Keratinocyte (primary cell): ENCODE results near the gene TMEM134. TPM values are rescaled to one million over a fixed set of nuclear protein-coding genes. Genes with fewer than 3 reads are reported as not detected.

Experiments used
- DNase-seq: peaks from one replicate; pipeline ENCODE4 v3.0.0-alpha.2; 2011; ENCODE audit warnings: low read depth, missing footprints, low spot score
- FAIRE-seq: peaks from 2 replicates; lab custom pipeline; 2011; peaks lifted over from hg19 to GRCh38; lab: Jason Lieb, UNC
- H2AFZ ChIP-seq: 2 replicates; pipeline ENCODE4 v1.6.0; 2012; ENCODE audit warnings: low read length, control low read depth, inconsistent platforms; ENCODE audit not compliant: control insufficient read depth
- H3K27ac ChIP-seq: 2 replicates; pipeline ENCODE4 v1.5.1; 2011; ENCODE audit warnings: low read length; ENCODE audit not compliant: control insufficient read depth, insufficient read depth
- H3K27me3 ChIP-seq: 3 replicates; pipeline ENCODE4 v1.6.0; 2011; ENCODE audit warnings: low read length; ENCODE audit not compliant: control insufficient read depth, insufficient read depth; ENCODE audit errors: extremely low read depth
- H3K36me3 ChIP-seq, 2 experiments: 2 replicates in 1 of 2; 3 replicates in 1 of 2; pipeline ENCODE4 v1.5.1; 2011; ENCODE audit warnings: low read length in 2 of 2, mild to moderate bottlenecking in 1 of 2; ENCODE audit not compliant: control insufficient read depth in 2 of 2, insufficient read depth in 2 of 2; ENCODE audit errors: extremely low read depth in 1 of 2
- H3K4me1 ChIP-seq: 3 replicates; pipeline ENCODE4 v1.5.1; 2011; ENCODE audit warnings: low read length; ENCODE audit not compliant: control insufficient read depth, insufficient read depth; ENCODE audit errors: extremely low read depth
- H3K4me2 ChIP-seq: 3 replicates; pipeline ENCODE4 v1.6.0; 2011; ENCODE audit warnings: low read depth, low read length; ENCODE audit not compliant: control insufficient read depth, insufficient read depth; ENCODE audit errors: extremely low read depth
- H3K4me3 ChIP-seq, 3 experiments: fragments of 200-600 bp in 1 of 3; sonication (generic) in 1 of 3; 2 replicates in 2 of 3; 3 replicates in 1 of 3; pipeline ENCODE4 v1.5.1; 2011 to 2016; ENCODE audit warnings: low read length in 3 of 3, mild to moderate bottlenecking in 3 of 3, control low read depth in 2 of 3, inconsistent platforms in 1 of 3, low read depth in 1 of 3, mixed read lengths in 1 of 3, mixed run types in 1 of 3, moderate library complexity in 1 of 3; ENCODE audit not compliant: control insufficient read depth in 2 of 3, insufficient read depth in 2 of 3; ENCODE audit errors: extremely low read depth in 1 of 3
- H3K79me2 ChIP-seq: 2 replicates; pipeline ENCODE4 v1.6.0; 2012; ENCODE audit warnings: low read length; ENCODE audit not compliant: control insufficient read depth, insufficient read depth
- H3K9ac ChIP-seq: 3 replicates; pipeline ENCODE4 v1.6.0; 2011; ENCODE audit warnings: low read length; ENCODE audit not compliant: control insufficient read depth, insufficient read depth; ENCODE audit errors: extremely low read depth
- H3K9me1 ChIP-seq: 3 replicates; pipeline ENCODE4 v1.6.0; 2011; ENCODE audit warnings: low read length; ENCODE audit not compliant: control insufficient read depth, insufficient read depth; ENCODE audit errors: extremely low read depth
- H3K9me3 ChIP-seq: 2 replicates; pipeline ENCODE4 v1.5.1; 2012; ENCODE audit warnings: low read depth, low read length; ENCODE audit not compliant: control insufficient read depth
- H4K20me1 ChIP-seq: 3 replicates; pipeline ENCODE4 v1.6.0; 2011; ENCODE audit warnings: low read length; ENCODE audit not compliant: control insufficient read depth, insufficient read depth; ENCODE audit errors: extremely low read depth
- CTCF ChIP-seq, 3 experiments: IDR thresholded peaks in 1 of 3; conservative IDR thresholded peaks in 1 of 3; optimal IDR thresholded peaks in 1 of 3; 2 replicates in 2 of 3; 3 replicates in 1 of 3; pipeline versions ENCODE3 to v1.5.1; 2011; ENCODE audit warnings: low read length in 3 of 3, mild to moderate bottlenecking in 3 of 3, moderate library complexity in 2 of 3, control low read depth in 1 of 3, inconsistent platforms in 1 of 3; ENCODE audit not compliant: insufficient read depth in 2 of 3; ENCODE audit errors: extremely low read depth in 1 of 3
- EZH2 ChIP-seq: IDR thresholded peaks from one replicate; pipeline ENCODE4 v1.6.1; 2012; ENCODE audit warnings: inconsistent platforms, mild to moderate bottlenecking, low read length, moderate library complexity
- dilution Hi-C: fragments of 300-500 bp; cut with MboI; formaldehyde crosslinking; loops from one replicate; pipeline ENCODE4 v1.7.0; 2020; ENCODE audit warnings: low sequenced_read_pairs; ENCODE audit not compliant: extremely low pct_ligation_motif_present
- polyA plus RNA-seq, 5 experiments: library from polyadenylated mRNA; depleted of rRNA in 3 of 5; stranded (reverse) in 3 of 5; stranded (forward) in 1 of 5; unstranded in 1 of 5; fragments of >200 nt; gene quantifications; 1 replicate in 1 of 5; 2 replicates in 3 of 5; 3 replicates in 1 of 5; pipeline versions ENCODE4 v1.2.1 to v1.2.3, GENCODE V29; 2011 to 2012; ENCODE audit warnings: missing spikeins in 2 of 5, low read depth in 1 of 5, low replicate concordance in 1 of 5

The TMEM134 gene
- polyA plus RNA-seq, 1 donor (not counting 4 experiments of a cell fraction or from before 2014, with no cell fraction given): 24.7 TPM

DNA sequence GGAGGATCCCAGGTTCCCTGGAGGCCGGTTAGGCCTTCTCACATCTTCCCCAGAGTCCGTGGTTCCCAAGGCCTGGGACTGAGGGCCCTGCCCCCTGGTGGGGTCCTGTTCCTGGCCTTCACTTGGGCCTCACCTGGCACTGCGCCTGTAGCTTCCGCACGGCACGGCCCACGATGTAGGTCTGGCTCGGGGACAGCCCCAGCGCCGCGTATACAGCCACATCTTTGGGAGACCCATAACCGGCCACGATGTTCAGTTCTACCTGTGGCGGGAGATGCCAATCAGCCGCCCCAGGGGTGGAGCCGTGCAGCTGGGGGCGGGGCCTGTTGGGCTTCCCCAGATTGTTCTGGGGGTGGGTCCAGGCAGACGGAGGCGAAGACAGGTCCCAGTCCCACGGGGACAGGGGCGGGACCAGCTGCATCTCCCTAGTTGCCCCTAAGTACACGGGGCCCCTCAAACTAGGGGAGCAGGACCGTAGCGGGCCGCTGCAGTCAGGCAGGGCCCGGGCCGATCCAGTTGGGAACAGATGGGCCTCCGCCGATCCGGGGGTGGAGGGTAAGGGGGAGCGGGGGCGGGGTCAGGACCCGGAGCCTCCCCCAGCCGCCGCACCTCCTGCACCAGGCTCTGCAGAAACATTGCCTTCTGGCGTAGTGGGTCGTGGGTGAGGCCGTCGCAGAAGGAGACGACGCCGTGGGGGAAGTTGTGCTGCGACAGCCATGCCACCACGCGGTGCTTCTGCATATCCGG, 23.9 kb upstream of the TMEM134 start:
- Histone ChIP-seq H3K79me2 (no peaks in the 10 kb centered on the region), H3K9me3 (no peaks in the 10 kb centered on the region), H3K27ac (no peak overlapping the region), H3K9me1 (no peaks in the 10 kb centered on the region), H3K4me2 (no peak overlapping the region), H3K27me3 (no peaks in the 10 kb centered on the region), H3K4me1 (no peaks in the 10 kb centered on the region), H3K9ac (no peak overlapping the region), H4K20me1 (no peaks in the 10 kb centered on the region), H3K36me3 (peaks cover 18 to 30% of the 10 kb centered on the region in 2 experiments), H3K4me3 (no peak overlapping the region), H2AFZ (no peak overlapping the region)
- FAIRE-seq: no peak
- dilution Hi-C loops: no loop called here
- TF ChIP-seq EZH2 (no peak), CTCF (optimal IDR thresholded peaks at IDR 0.05 in 1 of 3, IDR thresholded peaks at IDR 0.05 in 1 of 3, conservative IDR thresholded peaks at IDR 0.05 in 1 of 3; ENCODE audit: extremely low read depth in 1 of 3, insufficient read depth in 2 of 3, low read length in 3 of 3) (no peak)
- no peak for DNase-seq

DNA sequence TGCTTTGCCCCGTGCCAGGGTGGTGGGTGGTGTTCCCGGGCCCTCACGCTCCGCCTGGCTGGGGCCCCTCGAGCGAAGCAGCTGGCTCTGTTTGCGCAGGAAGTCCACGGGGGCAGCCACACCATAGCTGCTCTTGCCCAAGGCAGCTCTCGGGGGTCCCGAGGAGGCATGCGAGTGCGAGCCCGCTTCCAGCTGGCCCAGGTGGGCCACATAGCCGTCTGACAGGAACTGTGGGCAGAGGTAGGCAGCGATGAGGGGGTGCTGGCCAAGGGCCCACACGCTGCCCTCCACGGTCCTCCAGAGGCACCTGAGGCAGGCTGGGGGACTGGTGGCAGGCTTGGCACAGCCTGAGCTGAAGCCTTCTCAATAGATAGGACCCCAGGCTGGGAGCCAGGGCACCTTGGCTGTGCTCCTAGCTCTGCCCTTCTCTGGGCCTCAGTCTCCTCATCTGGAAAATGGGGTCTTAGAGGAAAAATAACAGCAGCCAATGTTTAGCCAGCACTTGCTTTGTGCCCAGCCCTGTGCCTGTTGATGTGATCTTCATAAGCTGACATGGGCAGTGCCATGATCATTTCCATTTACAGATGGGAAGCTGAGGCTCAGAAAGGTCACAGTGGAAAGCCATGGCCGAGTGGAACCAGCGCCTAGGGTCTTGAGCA, 23.1 kb upstream of the TMEM134 start:
- DNase-seq (no peak), FAIRE-seq (no peak)
- Histone ChIP-seq H3K9ac (no peak overlapping the region), H3K27me3 (no peaks in the 10 kb centered on the region), H3K9me1 (no peaks in the 10 kb centered on the region), H3K36me3 (peaks cover 18 to 27% of the 10 kb centered on the region in 2 experiments), H3K4me3 (no peak overlapping the region), H3K4me2 (no peak overlapping the region), H3K79me2 (no peaks in the 10 kb centered on the region), H3K4me1 (no peaks in the 10 kb centered on the region), H2AFZ (no peak overlapping the region), H3K9me3 (no peaks in the 10 kb centered on the region), H4K20me1 (no peaks in the 10 kb centered on the region), H3K27ac (no peak overlapping the region)
- dilution Hi-C loops: no loop called here
- TF ChIP-seq CTCF (optimal IDR thresholded peaks at IDR 0.05 in 1 of 3, IDR thresholded peaks at IDR 0.05 in 1 of 3, conservative IDR thresholded peaks at IDR 0.05 in 1 of 3; ENCODE audit: extremely low read depth in 1 of 3, insufficient read depth in 2 of 3, low read length in 3 of 3) (no peak), EZH2 (no peak)
